ENCODE measurements around the gene MRPS22. TPM values are rescaled to one million over a fixed set of nuclear protein-coding genes. Genes with fewer than 3 reads are reported as not detected.

Gene MRPS22
- total and polyA plus RNA-seq, 2 of the 13 experiments (the other 11 are each of a cell fraction or from before 2014, with no cell fraction given) = 52.7 to 113 TPM

GRCh38 chr3:139343895-139344856 lies at the start of gene MRPS22 (continued):
- TF ChIP-seq, protein P1, sequence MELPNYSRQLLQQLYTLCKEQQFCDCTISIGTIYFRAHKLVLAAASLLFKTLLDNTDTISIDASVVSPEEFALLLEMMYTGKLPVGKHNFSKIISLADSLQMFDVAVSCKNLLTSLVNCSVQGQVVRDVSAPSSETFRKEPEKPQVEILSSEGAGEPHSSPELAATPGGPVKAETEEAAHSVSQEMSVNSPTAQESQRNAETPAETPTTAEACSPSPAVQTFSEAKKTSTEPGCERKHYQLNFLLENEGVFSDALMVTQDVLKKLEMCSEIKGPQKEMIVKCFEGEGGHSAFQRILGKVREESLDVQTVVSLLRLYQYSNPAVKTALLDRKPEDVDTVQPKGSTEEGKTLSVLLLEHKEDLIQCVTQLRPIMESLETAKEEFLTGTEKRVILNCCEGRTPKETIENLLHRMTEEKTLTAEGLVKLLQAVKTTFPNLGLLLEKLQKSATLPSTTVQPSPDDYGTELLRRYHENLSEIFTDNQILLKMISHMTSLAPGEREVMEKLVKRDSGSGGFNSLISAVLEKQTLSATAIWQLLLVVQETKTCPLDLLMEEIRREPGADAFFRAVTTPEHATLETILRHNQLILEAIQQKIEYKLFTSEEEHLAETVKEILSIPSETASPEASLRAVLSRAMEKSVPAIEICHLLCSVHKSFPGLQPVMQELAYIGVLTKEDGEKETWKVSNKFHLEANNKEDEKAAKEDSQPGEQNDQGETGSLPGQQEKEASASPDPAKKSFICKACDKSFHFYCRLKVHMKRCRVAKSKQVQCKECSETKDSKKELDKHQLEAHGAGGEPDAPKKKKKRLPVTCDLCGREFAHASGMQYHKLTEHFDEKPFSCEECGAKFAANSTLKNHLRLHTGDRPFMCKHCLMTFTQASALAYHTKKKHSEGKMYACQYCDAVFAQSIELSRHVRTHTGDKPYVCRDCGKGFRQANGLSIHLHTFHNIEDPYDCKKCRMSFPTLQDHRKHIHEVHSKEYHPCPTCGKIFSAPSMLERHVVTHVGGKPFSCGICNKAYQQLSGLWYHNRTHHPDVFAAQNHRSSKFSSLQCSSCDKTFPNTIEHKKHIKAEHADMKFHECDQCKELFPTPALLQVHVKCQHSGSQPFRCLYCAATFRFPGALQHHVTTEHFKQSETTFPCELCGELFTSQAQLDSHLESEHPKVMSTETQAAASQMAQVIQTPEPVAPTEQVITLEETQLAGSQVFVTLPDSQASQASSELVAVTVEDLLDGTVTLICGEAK (IDR thresholded peaks at IDR 0.05) = peak; percentile 66
- TF ChIP-seq, protein P1 (CRISPR knock-in tag; IDR thresholded peaks at IDR 0.05) = peak; percentile 80
- peak; percentile 58; the same call in 1 of the 2 replicates for TF ChIP-seq ZNF709 (CRISPR knock-in tag; IDR thresholded peaks at IDR 0.05)
- TF ChIP-seq MATR3 (CRISPR knock-in tag; IDR thresholded peaks at IDR 0.05) = no peak
- no peak; the same call in 1 of the 2 replicates for TF ChIP-seq GATA4 (IDR thresholded peaks at IDR 0.05; ENCODE audit: borderline replicate concordance, low read depth)
- peak; percentile 40; the same call in 1 of the 2 replicates for TF ChIP-seq EHMT2 (IDR thresholded peaks at IDR 0.05; ENCODE audit: borderline replicate concordance, low read depth, low read length)
- TF ChIP-seq HOXA3 (CRISPR knock-in tag; IDR thresholded peaks at IDR 0.05) = peak; percentile 77
- TF ChIP-seq PHB2 (IDR thresholded peaks at IDR 0.05; ENCODE audit: partially characterized antibody) = no peak
- TF ChIP-seq DPF2 (CRISPR knock-in tag; IDR thresholded peaks at IDR 0.05; ENCODE audit: borderline replicate concordance, low read depth) = no peak
- no peak for TF ChIP-seq MTF1 (CRISPR knock-in tag; IDR thresholded peaks at IDR 0.05)
- TF ChIP-seq, protein P2, sequence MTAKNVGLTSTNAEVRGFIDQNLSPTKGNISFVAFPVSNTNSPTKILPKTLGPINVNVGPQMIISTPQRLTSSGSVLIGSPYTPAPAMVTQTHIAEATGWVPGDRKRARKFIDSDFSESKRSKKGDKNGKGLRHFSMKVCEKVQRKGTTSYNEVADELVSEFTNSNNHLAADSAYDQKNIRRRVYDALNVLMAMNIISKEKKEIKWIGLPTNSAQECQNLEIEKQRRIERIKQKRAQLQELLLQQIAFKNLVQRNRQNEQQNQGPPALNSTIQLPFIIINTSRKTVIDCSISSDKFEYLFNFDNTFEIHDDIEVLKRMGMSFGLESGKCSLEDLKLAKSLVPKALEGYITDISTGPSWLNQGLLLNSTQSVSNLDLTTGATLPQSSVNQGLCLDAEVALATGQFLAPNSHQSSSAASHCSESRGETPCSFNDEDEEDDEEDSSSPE (CRISPR knock-in tag; IDR thresholded peaks at IDR 0.05) = no peak; the same call in 1 of the 2 replicates
- TF ChIP-seq, protein P3, sequence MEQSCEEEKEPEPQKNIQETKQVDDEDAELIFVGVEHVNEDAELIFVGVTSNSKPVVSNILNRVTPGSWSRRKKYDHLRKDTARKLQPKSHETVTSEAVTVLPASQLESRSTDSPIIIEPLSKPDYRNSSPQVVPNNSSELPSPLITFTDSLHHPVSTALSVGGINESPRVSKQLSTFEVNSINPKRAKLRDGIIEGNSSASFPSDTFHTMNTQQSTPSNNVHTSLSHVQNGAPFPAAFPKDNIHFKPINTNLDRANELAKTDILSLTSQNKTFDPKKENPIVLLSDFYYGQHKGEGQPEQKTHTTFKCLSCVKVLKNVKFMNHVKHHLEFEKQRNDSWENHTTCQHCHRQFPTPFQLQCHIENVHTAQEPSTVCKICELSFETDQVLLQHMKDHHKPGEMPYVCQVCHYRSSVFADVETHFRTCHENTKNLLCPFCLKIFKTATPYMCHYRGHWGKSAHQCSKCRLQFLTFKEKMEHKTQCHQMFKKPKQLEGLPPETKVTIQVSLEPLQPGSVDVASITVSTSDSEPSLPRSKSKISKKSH (CRISPR knock-in tag; IDR thresholded peaks at IDR 0.05; ENCODE audit: borderline replicate concordance) = no peak

Data from HepG2 (cell line).